DMS153 (cell line): ENCODE measurements around the gene C6orf62.
"Not testable (repeated sequence)": the region's sequence is repeated elsewhere in the genome, so short reads cannot be mapped to it uniquely, and the experiment has no call there.

Experiments used
- DNase-seq: peaks from one replicate; lab custom pipeline; 2025; lab: John Stamatoyannopoulos, UW

The C6orf62 gene

DNA sequence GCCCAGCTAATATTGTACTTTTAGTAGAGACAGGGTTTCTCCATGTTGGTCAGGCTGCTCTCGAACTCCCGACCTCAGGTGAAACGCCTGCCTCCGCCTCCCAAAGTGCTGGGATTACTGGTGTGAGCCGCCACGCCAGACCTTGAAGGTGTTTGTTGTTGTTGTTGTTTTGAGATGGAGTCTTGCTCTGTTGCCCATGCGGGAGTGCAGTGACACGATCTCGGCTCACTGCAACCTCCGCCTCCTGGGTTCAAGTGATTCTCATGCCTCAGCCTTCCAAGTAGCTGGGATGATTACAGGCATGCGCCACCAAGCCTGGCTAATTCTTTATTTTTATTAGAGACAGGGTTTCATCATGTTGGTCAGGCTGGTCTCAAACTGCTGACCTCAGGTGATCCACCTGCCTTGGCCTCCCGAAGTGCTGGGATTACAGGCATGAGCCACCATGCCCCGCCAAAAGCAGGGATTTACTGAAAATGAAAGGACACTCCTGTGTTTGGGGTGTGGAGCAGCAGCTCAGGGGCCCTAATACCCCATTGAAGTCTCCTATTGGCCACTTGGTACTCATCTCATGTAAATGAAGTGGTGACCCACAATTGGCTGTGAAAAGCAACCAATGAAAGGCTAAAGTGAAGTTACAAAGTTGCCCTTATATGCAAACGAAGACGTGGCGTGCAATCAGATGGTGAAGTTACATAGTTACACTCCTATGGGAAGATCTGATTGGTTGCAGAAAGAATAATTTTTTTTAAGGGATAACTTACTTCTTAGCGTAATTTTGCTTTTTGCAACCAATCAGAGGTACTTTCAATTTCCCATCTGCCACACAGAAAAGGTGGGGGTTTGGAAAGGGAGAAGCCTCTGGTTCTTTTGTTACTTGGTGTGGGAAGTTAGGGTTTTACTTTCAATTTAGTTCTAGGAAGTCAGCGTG, 50.6 kb downstream of the C6orf62 start:
- DNase-seq, result not testable (repeated sequence)

DNA sequence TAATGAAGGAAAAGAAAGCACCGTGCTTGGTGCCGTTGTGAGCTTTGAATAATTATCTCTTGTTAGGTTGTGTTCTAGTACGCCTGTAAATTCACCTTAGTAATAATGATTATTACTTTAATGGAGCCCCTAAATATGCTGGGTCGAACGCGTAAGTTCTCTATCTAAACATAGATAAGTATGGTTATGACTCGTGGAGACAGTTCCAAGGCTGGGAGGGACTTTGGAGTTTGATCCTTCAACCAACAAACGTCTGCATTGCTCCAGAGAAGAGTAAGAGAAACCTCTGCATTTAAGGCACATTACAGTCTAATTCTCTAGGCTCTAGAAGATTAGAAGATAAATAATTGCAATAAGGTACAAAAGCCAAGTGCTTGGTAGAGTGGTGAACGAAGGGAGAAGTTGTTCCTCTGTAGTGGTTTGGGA, 51.6 kb downstream of the C6orf62 start:
- DNase-seq, result no peak

DNA sequence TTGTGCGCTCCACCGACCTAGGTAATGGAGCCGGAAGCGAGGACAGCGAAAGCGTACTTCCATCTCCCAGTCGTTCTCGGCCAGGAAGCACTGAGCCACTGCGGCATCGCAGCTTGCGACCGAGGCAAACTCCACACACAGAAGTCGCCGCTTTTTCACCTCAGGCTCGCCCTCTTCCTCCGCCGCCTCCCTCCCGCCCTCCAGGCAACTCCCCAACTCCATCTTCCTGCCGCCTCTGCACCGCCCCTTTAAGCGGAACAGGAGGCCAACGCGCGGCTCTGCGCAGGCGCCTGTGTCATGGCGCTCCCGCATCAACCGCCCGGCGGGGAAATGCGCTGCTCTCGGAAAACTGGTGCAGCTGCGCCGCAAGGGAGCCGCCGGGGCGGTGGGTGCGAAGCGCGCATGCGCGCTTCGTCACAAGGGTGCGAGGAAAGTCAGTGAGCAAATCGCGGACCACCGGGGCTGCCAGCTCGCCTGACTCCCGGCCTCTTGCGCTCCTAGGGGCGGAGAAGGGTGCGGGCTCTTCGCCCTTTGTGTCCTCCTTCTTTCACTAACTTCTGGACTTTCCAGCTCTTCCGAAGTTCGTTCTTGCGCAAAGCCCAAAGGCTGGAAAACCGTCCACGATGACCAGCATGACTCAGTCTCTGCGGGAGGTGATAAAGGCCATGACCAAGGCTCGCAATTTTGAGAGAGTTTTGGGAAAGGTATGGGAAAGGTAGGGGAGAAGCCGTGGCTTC, 52.1 kb downstream of the C6orf62 start, which contains the start of the genes ACOT13 and TDP2:
Gene ACOT13 (plus strand): TSS at position 437 of the 737 bp plus-strand sequence. CDS start 187 bp downstream, at position 624.
Gene TDP2 (minus strand): TSS at position 259 of the 737 bp plus-strand sequence. CDS start 37 bp downstream, at position 222.
- DNase-seq, result peak; percentile 95

GRCh38 chr6:24666097-24666640, 52.8 kb downstream of the C6orf62 start:
- DNase-seq, result no peak

DNA sequence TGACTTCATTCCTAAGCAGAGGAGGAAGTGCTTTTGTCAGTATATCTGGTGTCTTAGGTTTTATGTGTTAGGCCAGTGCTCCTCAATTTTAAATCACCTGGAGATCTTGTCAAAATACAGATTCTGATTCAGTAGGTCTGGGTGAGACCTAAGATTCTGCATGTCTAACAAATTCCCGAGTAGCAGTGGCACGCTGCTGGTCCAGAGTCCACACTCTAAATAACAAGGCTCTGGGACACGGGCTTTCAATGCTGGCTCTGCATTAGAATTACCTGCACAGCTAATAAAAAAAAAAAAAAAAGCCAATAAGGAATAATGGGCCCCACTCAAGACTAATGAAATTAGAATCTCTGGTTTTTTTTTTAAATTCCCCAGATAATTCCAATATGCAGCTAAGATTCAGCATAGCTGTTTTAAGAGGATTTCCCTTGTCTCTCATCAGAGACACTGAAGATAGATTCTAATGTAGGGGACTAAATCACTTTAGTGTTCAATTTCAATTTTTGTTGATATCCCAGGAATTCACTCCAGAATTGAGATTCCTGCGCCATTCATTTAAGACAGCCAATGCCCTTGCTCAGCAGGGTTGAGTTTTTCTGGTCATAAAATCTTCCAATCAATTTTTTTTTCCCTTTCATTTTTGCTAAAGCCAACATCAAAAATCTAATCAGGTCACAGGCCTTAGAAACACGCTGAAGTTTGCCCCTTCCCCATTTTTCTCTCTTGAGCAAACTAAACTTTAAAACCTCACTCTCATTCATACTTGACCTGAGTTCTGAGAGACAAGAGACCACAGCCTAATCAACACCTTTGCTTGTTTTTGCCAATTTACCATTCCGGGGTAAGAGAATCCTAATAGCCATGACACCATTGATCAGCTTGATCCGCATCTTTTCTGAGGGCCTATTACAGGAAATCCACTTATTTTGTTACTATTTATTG, 54.6 kb downstream of the C6orf62 start:
- DNase-seq, result no peak

GRCh38 chr6:24663189-24663588, 55.8 kb downstream of the C6orf62 start:
- DNase-seq, result no peak

- DNase-seq, result no peak
These were observed 56.7 kb downstream of the C6orf62 start for GRCh38 chr6:24662236-24662635.

- DNase-seq, result peak; percentile 60
These were observed 57.2 kb downstream of the C6orf62 start for GRCh38 chr6:24661759-24662158.

- no peak for DNase-seq
These were observed 58.8 kb downstream of the C6orf62 start for GRCh38 chr6:24660105-24660504.

DNA sequence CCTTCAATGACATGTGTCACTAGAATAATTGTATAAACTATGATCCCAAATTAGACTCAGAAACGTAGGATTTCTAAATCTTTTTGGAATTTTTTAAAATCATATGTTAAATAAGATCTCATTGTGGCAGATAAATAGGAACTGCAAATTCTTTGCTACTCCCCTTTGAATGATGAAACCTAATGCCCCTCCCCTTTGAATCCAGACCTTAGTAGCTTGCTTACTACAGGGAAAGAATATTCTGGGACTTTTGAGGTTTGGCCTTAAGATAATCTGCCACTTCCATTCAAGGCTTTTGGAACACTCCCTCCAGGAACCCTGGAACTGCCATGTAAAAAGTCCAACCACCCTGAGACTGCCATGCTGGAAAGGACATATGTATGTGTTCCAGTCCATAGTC, 59.4 kb downstream of the C6orf62 start:
- no peak for DNase-seq

DNA sequence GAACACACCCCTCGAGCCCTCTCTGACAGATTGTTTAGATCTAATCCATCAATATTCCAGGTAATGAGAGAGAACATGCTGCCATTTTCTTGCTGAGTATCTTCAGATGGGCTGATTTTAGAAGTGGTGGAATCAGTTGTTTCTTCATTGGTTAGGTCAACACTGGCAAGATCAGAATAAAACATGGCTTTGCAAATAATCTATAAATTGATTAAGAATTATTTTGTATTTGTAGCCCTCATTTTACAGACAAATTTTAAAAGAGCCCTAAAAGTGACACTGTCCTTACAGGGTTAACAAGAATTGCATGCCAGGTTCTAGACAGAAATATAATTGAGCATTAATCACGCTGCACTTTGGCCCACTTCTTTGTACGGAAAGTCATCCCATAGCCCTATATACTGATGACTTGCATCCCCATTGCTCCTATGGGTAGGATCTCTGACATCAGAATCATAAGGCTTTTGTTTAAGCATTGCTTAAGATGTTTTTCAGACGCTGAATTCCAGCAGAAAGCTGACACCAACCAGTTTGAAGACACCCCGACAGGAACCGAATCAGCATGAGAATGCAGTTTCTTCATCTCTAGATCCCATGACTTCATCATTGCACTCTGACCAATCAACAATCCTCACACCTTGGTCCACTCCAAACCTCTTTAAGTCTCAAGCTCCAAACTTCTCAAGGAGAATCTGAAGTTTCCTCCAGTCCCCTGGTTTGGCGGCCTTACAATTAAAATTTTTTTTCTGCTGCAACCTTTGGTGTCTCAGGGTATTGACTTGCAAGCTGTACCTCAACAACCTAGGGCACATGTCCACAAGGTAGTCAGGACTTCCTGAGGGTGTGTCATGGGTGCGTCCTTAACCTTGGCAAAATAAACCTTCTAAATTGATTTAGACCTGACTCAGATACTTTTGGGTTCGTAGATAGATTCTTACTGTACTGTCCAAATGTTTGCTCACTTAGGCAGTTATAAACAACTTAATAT, 60.1 kb downstream of the C6orf62 start:
- DNase-seq, result no peak

GRCh38 chr6:24655215-24655614, 63.7 kb downstream of the C6orf62 start:
- no peak for DNase-seq
